Duodenal mucosa (tissue), 2 donors: ENCODE data around the gene SERTAD2.

ENCODE experiments used
- H3K27ac ChIP-seq: one replicate; pipeline ENCODE4 v1.7.0; 2013; ENCODE audit warnings: low read depth, low read length
- H3K27me3 ChIP-seq, 2 donors: one replicate each; pipeline ENCODE4 v1.7.0; 2013; ENCODE audit warnings: low read length in 2 of 2, control low read depth in 1 of 2; ENCODE audit not compliant: insufficient read depth in 2 of 2, control insufficient read depth in 1 of 2
- H3K36me3 ChIP-seq, 2 donors: one replicate each; pipeline ENCODE4 v1.7.0; 2013; ENCODE audit warnings: low read length in 2 of 2, control low read depth in 1 of 2; ENCODE audit not compliant: insufficient read depth in 2 of 2, control insufficient read depth in 1 of 2
- H3K4me1 ChIP-seq, 2 donors: one replicate each; pipeline ENCODE4 v1.7.0; 2013; ENCODE audit warnings: low read length in 2 of 2, control low read depth in 1 of 2; ENCODE audit not compliant: insufficient read depth in 2 of 2, control insufficient read depth in 1 of 2
- H3K4me3 ChIP-seq, 2 donors: one replicate each; pipeline ENCODE4 v1.7.0; 2013; ENCODE audit warnings: low read length in 2 of 2, low read depth in 1 of 2
- H3K9ac ChIP-seq, 2 donors: one replicate each; pipeline ENCODE4 v1.7.0; 2013; ENCODE audit warnings: low read length in 2 of 2, low read depth in 1 of 2
- H3K9me3 ChIP-seq, 2 donors: one replicate each; pipeline ENCODE4 v1.7.0; 2013; ENCODE audit warnings: low read length in 2 of 2, control low read depth in 1 of 2; ENCODE audit not compliant: control insufficient read depth in 1 of 2

Gene SERTAD2

DNA sequence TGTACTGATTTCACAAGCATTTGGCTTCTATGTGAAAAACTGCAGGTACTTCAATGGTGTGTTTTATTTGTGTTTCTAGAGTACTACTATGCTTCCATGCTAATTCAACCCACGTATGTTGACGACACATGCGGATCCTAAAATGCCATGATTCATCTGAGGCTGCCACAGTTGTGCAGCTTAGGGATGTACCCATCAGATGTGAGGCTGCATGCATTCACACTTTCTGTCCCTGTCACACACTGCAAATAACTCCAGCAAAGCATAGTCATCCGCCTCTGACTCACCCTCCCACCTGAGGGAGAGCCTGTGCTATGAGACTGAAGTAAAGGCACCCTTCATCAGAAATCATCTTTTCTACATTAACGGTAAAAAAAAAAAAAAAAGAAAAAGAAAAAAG is 22.1 kb upstream of the SERTAD2 start:
- Histone ChIP-seq H3K36me3 (no peaks in the 10 kb centered on the region), H3K4me3 (no peak overlapping the region), H3K27me3 (no peaks in the 10 kb centered on the region), H3K9ac (no peak overlapping the region), H3K27ac (no peak overlapping the region), H3K4me1 (peaks cover 0 to 9% of the 10 kb centered on the region in 2 donors), H3K9me3 (no peaks in the 10 kb centered on the region)

DNA sequence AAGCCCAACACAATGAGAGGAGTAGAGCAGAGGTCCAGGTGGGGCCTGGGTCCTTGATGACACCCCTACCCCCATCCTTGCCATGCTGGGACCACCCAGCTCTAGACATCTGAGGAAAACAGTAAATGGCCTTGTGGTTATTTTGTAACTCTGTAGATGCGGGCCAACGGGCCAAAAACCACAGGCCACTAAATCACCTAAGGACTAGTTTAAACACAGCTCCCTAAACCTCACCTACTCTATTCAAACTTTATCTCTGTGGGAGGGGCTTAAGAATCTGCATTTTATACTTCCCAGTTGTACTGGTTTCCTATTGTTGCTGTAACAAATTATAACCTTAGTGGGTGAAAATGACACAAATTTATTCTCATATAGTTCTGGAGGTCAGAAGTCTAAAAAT is 19.0 kb upstream of the SERTAD2 start:
- no peak overlapping the region for H3K4me3 ChIP-seq
- peaks cover under 1 to 5% of the 10 kb centered on the region in 2 donors for H3K4me1 ChIP-seq
- H3K9me3 ChIP-seq = no peaks in the 10 kb centered on the region
- no peak overlapping the region for H3K27ac ChIP-seq
- H3K27me3 ChIP-seq = no peaks in the 10 kb centered on the region
- H3K9ac ChIP-seq = no peak overlapping the region
- H3K36me3 ChIP-seq = no peaks in the 10 kb centered on the region

DNA sequence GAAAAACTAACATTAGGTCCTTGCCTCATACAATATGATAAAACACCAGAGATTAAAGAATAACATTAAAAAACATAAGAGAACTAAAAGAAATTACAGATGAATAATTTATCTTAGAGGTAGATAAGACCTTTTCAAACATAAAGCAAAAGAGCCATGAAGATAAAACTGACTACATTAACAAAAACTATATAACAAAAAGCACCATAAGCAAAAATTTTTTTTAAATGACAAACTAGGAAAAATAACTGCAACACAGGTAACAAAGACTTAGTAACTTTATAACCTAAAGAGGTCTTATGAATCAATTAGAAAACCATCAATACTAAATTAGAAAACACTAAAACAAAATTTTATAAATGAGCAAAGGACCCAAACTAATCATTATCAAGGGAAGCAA is 16.3 kb upstream of the SERTAD2 start:
- peaks cover 9% of the 10 kb centered on the region in 2 donors for H3K4me1 ChIP-seq

DNA sequence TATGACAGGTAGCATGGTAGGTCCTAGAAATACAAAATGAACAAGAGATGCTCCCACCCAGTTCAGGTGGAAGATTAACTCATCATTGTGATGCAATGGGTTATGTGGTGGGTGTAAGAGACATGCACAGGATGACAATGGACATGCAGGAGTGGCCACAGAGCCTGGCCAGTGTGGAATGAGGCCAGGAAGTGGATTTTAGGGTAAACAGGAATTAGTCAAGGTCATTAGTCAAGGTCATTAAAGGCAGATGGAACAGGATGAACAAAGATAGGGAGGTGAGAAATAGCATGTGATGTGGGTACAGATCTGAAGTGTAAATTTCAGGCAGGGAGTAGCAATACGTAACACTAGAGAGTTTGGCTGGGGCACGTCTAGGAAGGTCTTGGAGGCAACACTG is 15.6 kb upstream of the SERTAD2 start:
- no peak overlapping the region for H3K9ac ChIP-seq
- H3K36me3 ChIP-seq = no peaks in the 10 kb centered on the region
- H3K9me3 ChIP-seq = no peaks in the 10 kb centered on the region
- peaks cover 9% of the 10 kb centered on the region in 2 donors for H3K4me1 ChIP-seq
- H3K27ac ChIP-seq = no peak overlapping the region
- no peak overlapping the region for H3K4me3 ChIP-seq
- H3K27me3 ChIP-seq = no peaks in the 10 kb centered on the region

More for the DNA sequence above, 16.3 kb upstream of the SERTAD2 start:
- no peaks in the 10 kb centered on the region for H3K9me3 ChIP-seq
- H3K9ac ChIP-seq = no peak overlapping the region
- no peaks in the 10 kb centered on the region for H3K36me3 ChIP-seq
- H3K27me3 ChIP-seq = no peaks in the 10 kb centered on the region
- H3K27ac ChIP-seq = no peak overlapping the region
- no peak overlapping the region for H3K4me3 ChIP-seq

DNA sequence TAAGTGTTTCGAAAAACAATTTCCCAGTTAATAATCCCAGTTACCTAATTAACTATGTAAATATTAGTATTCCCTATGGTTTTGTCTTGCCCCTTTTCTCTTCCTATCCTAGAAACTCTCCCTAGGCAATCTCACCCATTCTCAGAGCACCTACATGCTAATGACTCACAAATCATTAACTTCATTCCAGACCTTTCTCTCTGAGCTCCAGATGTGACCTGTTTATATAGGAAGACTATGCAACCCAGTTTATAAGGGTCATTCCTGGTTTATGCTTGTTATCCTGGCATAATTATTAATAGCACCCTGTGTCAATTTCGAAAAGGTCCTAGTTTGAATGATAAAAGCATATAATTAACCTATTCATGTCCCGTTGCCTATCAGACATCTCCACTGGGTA is 14.8 kb upstream of the SERTAD2 start:
- no peaks in the 10 kb centered on the region for H3K27me3 ChIP-seq
- no peaks in the 10 kb centered on the region for H3K36me3 ChIP-seq
- no peak overlapping the region for H3K4me3 ChIP-seq
- H3K9ac ChIP-seq = no peak overlapping the region
- no peaks in the 10 kb centered on the region for H3K9me3 ChIP-seq
- H3K4me1 ChIP-seq = peaks cover 9% of the 10 kb centered on the region in 2 donors
- H3K27ac ChIP-seq = no peak overlapping the region

DNA sequence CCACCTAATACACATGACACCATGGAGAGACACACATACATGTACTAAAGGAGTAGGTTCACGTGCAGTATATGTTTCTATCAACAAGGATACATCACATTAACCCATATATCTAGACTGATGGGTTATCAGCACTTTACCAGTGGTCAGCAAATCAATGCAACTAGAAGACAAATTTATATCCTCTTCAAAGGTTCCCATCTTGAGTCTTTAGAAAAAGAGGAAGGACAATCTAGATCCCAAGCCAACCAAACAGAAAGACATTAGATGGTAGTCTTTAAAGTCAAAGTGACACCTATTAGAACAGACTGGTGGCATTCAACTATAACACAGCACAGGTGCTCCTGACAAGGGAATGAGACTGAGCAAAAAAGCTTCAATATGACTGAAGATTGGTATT is 13.8 kb upstream of the SERTAD2 start:
- Histone ChIP-seq H3K27me3 (no peaks in the 10 kb centered on the region), H3K27ac (no peak overlapping the region), H3K4me3 (no peak overlapping the region), H3K9me3 (no peaks in the 10 kb centered on the region), H3K36me3 (no peaks in the 10 kb centered on the region), H3K4me1 (peaks cover 9% of the 10 kb centered on the region in 2 donors), H3K9ac (no peak overlapping the region)

DNA sequence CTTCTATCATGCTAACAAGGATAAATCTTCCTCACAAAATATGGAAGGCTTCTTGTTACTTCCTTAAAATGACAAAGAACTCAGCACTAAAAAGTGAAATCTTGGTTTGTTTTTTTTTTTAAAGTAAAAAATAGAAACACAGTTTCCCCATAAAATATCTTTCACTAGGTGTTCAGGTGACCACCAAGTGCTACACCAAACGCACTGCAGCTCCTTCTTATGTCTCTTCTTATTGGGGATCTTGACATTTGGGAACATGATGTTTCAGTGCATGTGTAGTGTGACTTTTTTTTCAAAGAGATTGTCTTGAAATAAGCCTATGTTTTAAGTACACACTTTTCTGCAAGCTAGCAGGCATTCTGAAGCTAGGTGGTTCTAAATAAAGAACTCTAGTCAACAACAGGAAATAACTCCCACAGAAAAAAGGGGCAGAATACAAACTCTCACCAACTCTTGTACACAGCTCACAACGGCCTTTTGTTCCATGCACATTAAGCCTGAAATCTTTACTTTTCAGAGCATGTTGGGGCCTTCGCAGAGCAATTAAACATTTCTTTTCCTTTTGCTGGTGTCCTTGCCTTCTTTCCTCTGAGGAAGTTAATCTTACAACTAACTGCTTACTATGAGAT is 13.2 kb upstream of the SERTAD2 start:
- Histone ChIP-seq H3K9ac (no peak overlapping the region), H3K4me3 (no peak overlapping the region), H3K9me3 (no peaks in the 10 kb centered on the region), H3K27me3 (no peaks in the 10 kb centered on the region), H3K4me1 (peaks cover 9% of the 10 kb centered on the region in 2 donors), H3K27ac (no peak overlapping the region), H3K36me3 (no peaks in the 10 kb centered on the region)

DNA sequence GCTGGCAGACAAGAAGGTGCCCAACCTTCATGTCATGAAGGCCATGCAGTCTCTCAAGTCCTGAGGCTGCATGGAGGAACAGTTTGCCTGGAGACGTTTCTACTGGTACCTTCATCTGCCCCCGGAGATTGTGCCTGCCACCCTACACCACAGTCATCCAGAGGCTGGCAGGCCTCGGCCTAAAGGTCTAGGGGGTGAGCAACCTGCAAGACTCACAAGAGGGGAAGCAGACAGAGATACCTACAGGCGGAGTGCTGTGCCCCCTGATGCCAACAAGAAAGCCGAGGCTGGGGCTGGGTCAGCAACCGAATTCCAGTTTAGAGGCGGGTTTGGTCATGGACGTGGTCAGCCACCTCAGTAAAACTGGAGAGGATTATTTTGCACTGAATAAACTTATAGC is 12.0 kb upstream of the SERTAD2 start:
- H3K27me3 ChIP-seq = no peaks in the 10 kb centered on the region

DNA sequence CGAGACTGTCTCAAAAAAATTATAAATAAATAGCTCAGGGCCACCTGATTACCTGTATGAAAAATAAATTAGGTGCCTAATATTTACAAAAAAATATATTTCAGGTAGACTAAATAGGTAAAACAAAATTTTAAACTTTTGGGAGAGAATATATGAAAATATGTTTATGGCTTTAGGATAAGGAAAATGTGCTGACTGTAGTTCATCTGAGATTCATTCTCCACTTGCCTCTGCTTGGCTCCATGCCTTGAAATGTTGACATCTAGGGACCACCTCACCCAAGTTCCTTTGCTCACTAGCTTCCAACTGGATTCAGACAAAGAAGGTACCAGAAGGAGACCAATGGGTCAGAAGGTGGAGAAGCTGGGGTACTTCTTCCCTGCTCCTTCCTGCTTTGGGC is 9.7 kb upstream of the SERTAD2 start:
- Histone ChIP-seq H3K9ac (no peak overlapping the region), H3K4me3 (no peak overlapping the region), H3K9me3 (no peaks in the 10 kb centered on the region), H3K27me3 (no peaks in the 10 kb centered on the region), H3K36me3 (no peaks in the 10 kb centered on the region), H3K27ac (no peak overlapping the region), H3K4me1 (peaks cover 9% of the 10 kb centered on the region in 2 donors)

More for the DNA sequence above, 12.0 kb upstream of the SERTAD2 start:
- Histone ChIP-seq H3K9me3 (no peaks in the 10 kb centered on the region), H3K4me3 (no peak overlapping the region), H3K4me1 (peaks cover 9% of the 10 kb centered on the region in 2 donors), H3K27ac (no peak overlapping the region), H3K36me3 (no peaks in the 10 kb centered on the region), H3K9ac (no peak overlapping the region)

DNA sequence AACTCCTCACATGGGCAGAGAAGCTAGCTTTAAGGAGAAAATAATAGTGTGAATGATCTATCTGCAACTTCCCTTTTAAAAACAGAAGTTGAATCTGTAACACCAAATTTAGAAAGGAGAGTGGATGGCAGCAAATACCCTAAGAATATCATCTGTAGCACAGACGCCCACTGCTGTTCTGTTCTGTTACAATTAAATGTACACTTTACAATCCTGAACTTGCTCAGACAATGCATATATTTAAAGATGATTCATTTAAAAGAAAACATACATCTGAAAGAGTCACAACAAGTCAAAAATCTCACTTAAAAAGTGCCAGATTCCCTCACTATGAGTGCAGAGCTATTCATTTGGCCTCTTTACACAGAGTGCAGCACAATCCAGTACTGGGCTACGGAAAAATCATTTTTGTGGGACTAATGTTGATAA is 8.0 kb upstream of the SERTAD2 start:
- Histone ChIP-seq H3K9ac (no peak overlapping the region), H3K36me3 (no peaks in the 10 kb centered on the region), H3K27ac (no peak overlapping the region), H3K27me3 (no peaks in the 10 kb centered on the region), H3K4me1 (no peaks in the 10 kb centered on the region), H3K9me3 (no peaks in the 10 kb centered on the region), H3K4me3 (no peak overlapping the region)

DNA sequence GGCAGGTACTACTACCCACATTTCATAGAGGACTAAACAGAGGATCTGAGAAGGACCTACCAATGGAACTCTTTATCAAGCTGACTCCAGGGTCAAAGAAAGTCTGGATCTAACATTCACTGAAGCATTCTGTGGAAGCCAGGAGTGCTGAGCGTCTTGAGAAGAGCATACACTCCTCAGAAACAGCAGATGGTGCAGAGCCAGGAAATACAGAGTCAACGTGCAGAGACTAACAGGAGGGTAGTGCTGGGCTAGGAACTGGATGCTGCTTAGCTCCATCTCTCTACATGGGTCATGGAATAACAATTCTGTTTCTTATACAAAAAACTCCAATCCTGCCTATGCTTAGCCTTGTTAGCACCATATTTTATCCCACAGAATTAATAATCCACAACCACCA is 5.5 kb upstream of the SERTAD2 start:
- no peak overlapping the region for H3K27ac ChIP-seq
- peaks cover 11 to 15% of the 10 kb centered on the region in 2 donors for H3K4me1 ChIP-seq
- no peaks in the 10 kb centered on the region for H3K27me3 ChIP-seq
- no peaks in the 10 kb centered on the region for H3K9me3 ChIP-seq
- no peak overlapping the region for H3K9ac ChIP-seq
- H3K4me3 ChIP-seq = no peak overlapping the region
- H3K36me3 ChIP-seq = no peaks in the 10 kb centered on the region
